Gastrocnemius medialis (tissue), 4 donors: Measurements from ENCODE around the gene TFF1.

Experiments
- CTCF ChIP-seq, 5 experiments: fragments of 450-650 bp in 3 of 5; fragments of 200-600 bp in 2 of 5; sonication (generic) in 2 of 5; IDR thresholded peaks in 4 of 5; conservative IDR thresholded peaks in 1 of 5; 1 replicate in 4 of 5; 2 replicates in 1 of 5; pipeline ENCODE4 v1.5.1; 2016 to 2019; ENCODE audit warnings: antibody characterized with exemption in 5 of 5, mild to moderate bottlenecking in 3 of 5, moderate library complexity in 3 of 5
- POLR2A ChIP-seq, 2 donors: fragments of 450-650 bp; IDR thresholded peaks; one replicate each; pipeline ENCODE4 v1.6.1; 2017; ENCODE audit warnings: antibody characterized with exemption in 2 of 2, mild to moderate bottlenecking in 2 of 2, moderate library complexity in 2 of 2

DNA sequence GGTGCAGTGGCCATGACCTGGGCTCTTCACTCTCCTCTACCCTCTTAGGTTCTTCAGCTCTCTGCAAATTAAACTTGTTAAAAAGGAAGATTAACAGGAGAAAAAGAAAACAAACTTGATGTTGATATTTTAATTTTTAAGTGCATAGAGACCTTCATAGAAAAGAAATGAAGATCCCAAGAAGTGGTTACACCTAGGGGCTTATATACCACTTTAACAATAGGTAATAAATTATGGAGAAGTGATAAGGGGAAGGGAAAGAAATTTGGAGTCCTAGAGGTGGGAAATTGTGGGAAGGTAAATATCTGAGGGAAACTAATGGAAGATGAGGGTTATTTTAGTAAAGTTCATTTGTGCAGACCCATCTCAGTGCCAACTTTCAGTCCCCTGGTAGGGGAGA lies 34.7 kb downstream of the TFF1 start:
- TF ChIP-seq POLR2A (IDR thresholded peaks at IDR 0.05) = no peak
- TF ChIP-seq CTCF (IDR thresholded peaks at IDR 0.05 in 4 of 5, conservative IDR thresholded peaks at IDR 0.05 in 1 of 5) = no peak
